ENCODE results near the gene LONP2.

GRCh38 chr16:48381201-48381600 lies 137.1 kb downstream of the LONP2 start:
- TF ChIP-seq POLR2A (IDR thresholded peaks at IDR 0.05) (no peak), CTCF (IDR thresholded peaks at IDR 0.05) (no peak)
